GM23338 (cell line): ENCODE measurements around the gene FRY. TPM values are rescaled to one million over a fixed set of nuclear protein-coding genes. Genes with fewer than 3 reads are reported as not detected.

Experiments
- ATAC-seq: fragments of 200-7000 bp; cut with Tn5 transposase; 3 replicates; pipeline ENCODE4 v1.9.1; 2020
- DNase-seq: peaks from one replicate; pipeline ENCODE4 v3.0.0-alpha.2; 2015; ENCODE audit warnings: low spot score
- H2AFZ ChIP-seq: fragments of 200-600 bp; sonication (generic); 2 replicates; pipeline ENCODE4 v1.8.0; 2016; ENCODE audit warnings: antibody characterized with exemption, mild to moderate bottlenecking, moderate library complexity
- H3F3A ChIP-seq: fragments of 200-600 bp; sonication (generic); replicated peaks from 2 replicates; pipeline ENCODE4 v1.8.0; 2017; ENCODE audit warnings: antibody characterized with exemption, mixed run types, low read depth
- H3K27ac ChIP-seq: fragments of 200-600 bp; sonication (generic); 2 replicates; pipeline ENCODE4 v1.6.1; 2016; ENCODE audit warnings: low read depth
- H3K27me3 ChIP-seq: fragments of 200-600 bp; sonication (generic); 2 replicates; pipeline ENCODE4 v1.8.0; 2016; ENCODE audit warnings: mild to moderate bottlenecking, mixed run types, moderate library complexity; ENCODE audit not compliant: insufficient read depth
- H3K36me3 ChIP-seq: fragments of 200-600 bp; sonication (generic); 2 replicates; pipeline ENCODE4 v1.8.0; 2016; ENCODE audit warnings: mild to moderate bottlenecking; ENCODE audit not compliant: insufficient read depth
- H3K4me1 ChIP-seq: fragments of 200-600 bp; sonication (generic); 2 replicates; pipeline ENCODE4 v1.8.0; 2016; ENCODE audit warnings: mild to moderate bottlenecking, moderate library complexity; ENCODE audit not compliant: insufficient read depth
- H3K4me2 ChIP-seq: fragments of 200-600 bp; sonication (generic); 2 replicates; pipeline ENCODE4 v1.7.1; 2017; ENCODE audit warnings: mixed run types
- H3K4me3 ChIP-seq: fragments of 200-600 bp; sonication (generic); 2 replicates; pipeline ENCODE4 v1.6.1; 2016; ENCODE audit warnings: mixed run types
- H3K79me2 ChIP-seq: fragments of 200-600 bp; sonication (generic); replicated peaks from 2 replicates; pipeline ENCODE4 v1.8.0; 2017; ENCODE audit warnings: mild to moderate bottlenecking; ENCODE audit not compliant: insufficient read depth
- H3K9me2 ChIP-seq: fragments of 200-600 bp; sonication (generic); 2 replicates; pipeline ENCODE4 v1.8.0; 2017; ENCODE audit not compliant: insufficient read depth
- H4K20me1 ChIP-seq: fragments of 200-600 bp; sonication (generic); replicated peaks from 2 replicates; pipeline ENCODE4 v1.8.0; 2017; ENCODE audit warnings: mild to moderate bottlenecking; ENCODE audit not compliant: insufficient read depth
- H3K27ac Mint-ChIP-seq: 2 replicates; pipeline ENCODE4 v1.8.0; 2020; ENCODE audit warnings: inconsistent platforms, mild to moderate bottlenecking, moderate library complexity, mixed read lengths
- H3K27me3 Mint-ChIP-seq: 3 replicates; pipeline ENCODE4 v1.8.0; 2022; ENCODE audit warnings: low read depth, mild to moderate bottlenecking, moderate library complexity, mixed read lengths, inconsistent platforms; ENCODE audit not compliant: insufficient read depth, poor library complexity
- H3K36me3 Mint-ChIP-seq: 3 replicates; pipeline ENCODE4 v1.8.0; 2021; ENCODE audit warnings: low read depth, mild to moderate bottlenecking, inconsistent platforms, moderate library complexity, mixed read lengths
- H3K4me1 Mint-ChIP-seq: 3 replicates; pipeline ENCODE4 v1.8.0; 2020; ENCODE audit warnings: mild to moderate bottlenecking, inconsistent platforms, mixed read lengths
- H3K4me3 Mint-ChIP-seq: 3 replicates; pipeline ENCODE4 v1.8.0; 2021; ENCODE audit warnings: moderate library complexity, mild to moderate bottlenecking, inconsistent platforms, mixed read lengths
- H3K9me3 Mint-ChIP-seq: 3 replicates; pipeline ENCODE4 v1.8.0; 2020; ENCODE audit warnings: moderate library complexity, mild to moderate bottlenecking, inconsistent platforms, mixed read lengths
- CREB1 ChIP-seq: fragments of 250-450 bp; sonication (Bioruptor Pico); IDR thresholded peaks from 2 replicates; pipeline ENCODE4 v1.5.0; 2020; ENCODE audit warnings: low read depth, mild to moderate bottlenecking, moderate library complexity
- CTCF ChIP-seq, 2 experiments: fragments of 200-600 bp in 1 of 2; sonication (generic) in 1 of 2; conservative IDR thresholded peaks; 2 replicates each; pipeline versions ENCODE4 v1.5.1 to v1.6.1; 2016 to 2017; ENCODE audit warnings: antibody characterized with exemption in 2 of 2, low read depth in 2 of 2, mild to moderate bottlenecking in 2 of 2, moderate library complexity in 1 of 2
- ETS1 ChIP-seq: IDR thresholded peaks from 2 replicates; pipeline ENCODE4 v1.6.1; 2016; ENCODE audit warnings: antibody characterized with exemption
- EZH2 ChIP-seq: fragments of 200-600 bp; sonication (generic); IDR thresholded peaks from one replicate; pipeline ENCODE4 v1.8.0; 2017; ENCODE audit warnings: antibody characterized with exemption, mild to moderate bottlenecking, low read depth; ENCODE audit not compliant: unreplicated experiment
- EZH2phosphoT487 ChIP-seq: fragments of 200-600 bp; sonication (generic); IDR thresholded peaks from one replicate; pipeline ENCODE4 v1.8.1; 2018; ENCODE audit warnings: antibody characterized with exemption; ENCODE audit not compliant: unreplicated experiment
- NANOG ChIP-seq: IDR thresholded peaks from 2 replicates; pipeline ENCODE4 v1.6.1; 2016; ENCODE audit warnings: antibody characterized with exemption, borderline replicate concordance
- STAT1 ChIP-seq: IDR thresholded peaks from one replicate; pipeline ENCODE4 v1.6.1; 2016; ENCODE audit warnings: antibody characterized with exemption; ENCODE audit not compliant: unreplicated experiment
- ZNF114 ChIP-seq: fragments of 250-450 bp; sonication (Bioruptor Pico); IDR thresholded peaks from 2 replicates; pipeline ENCODE4 v1.5.0; 2020; ENCODE audit warnings: mild to moderate bottlenecking, moderate library complexity
- polyA plus RNA-seq: library from polyadenylated mRNA; unstranded; fragments of >200 nt; fragmentation: Nextera tagmentation; extraction: Ambion mirVana; gene quantifications from 2 replicates; pipeline ENCODE4 v1.2.1, GENCODE V29; 2016
- total RNA-seq: library from RNA; depleted of rRNA; stranded (reverse); fragments of >200 nt; shearing (Covaris generic); gene quantifications from 2 replicates; pipeline ENCODE4 v1.2.3, GENCODE V29; 2014
- TF ChIP-seq, protein P1 (sequence below): IDR thresholded peaks from one replicate; pipeline ENCODE4 v1.6.1; 2018; ENCODE audit warnings: antibody characterized with exemption; ENCODE audit not compliant: unreplicated experiment

The FRY gene
- total and polyA plus RNA-seq, 2 experiments from 2014 or later, result 2.4 to 10.1 TPM

- ATAC-seq, result no peak
- H3K9me2 ChIP-seq, result 0 out of 2 replicates have a peak, but pooled peaks cover 5% of the 10 kb centered on the region
- no peaks in the 10 kb centered on the region for H4K20me1 ChIP-seq
- no peak overlapping the region for H3K4me3 ChIP-seq
- no peak for DNase-seq
- no peaks in the 10 kb centered on the region for H3K27me3 ChIP-seq
- H3K79me2 ChIP-seq, result no peaks in the 10 kb centered on the region
- Mint-ChIP-seq H3K9me3 (no peaks in the 10 kb centered on the region), H3K4me1 (peaks cover 16% of the 10 kb centered on the region), H3K27me3 (peaks cover 1% of the 10 kb centered on the region), H3K27ac (no peak overlapping the region), H3K4me3 (no peak overlapping the region), H3K36me3 (no peaks in the 10 kb centered on the region)
- H3K27ac ChIP-seq, result no peak overlapping the region
- no peak overlapping the region for H2AFZ ChIP-seq
- peaks cover 2% of the 10 kb centered on the region for H3K4me1 ChIP-seq
- TF ChIP-seq STAT1 (no peak), NANOG (no peak), EZH2 (no peak), ZNF114 (CRISPR knock-in tag) (no peak), ETS1 (no peak), CTCF (conservative IDR thresholded peaks at IDR 0.05; ENCODE audit: low read depth in 2 of 2) (no peak), CREB1 (CRISPR knock-in tag) (no peak), EZH2phosphoT487 (no peak)
- TF ChIP-seq, protein P1, sequence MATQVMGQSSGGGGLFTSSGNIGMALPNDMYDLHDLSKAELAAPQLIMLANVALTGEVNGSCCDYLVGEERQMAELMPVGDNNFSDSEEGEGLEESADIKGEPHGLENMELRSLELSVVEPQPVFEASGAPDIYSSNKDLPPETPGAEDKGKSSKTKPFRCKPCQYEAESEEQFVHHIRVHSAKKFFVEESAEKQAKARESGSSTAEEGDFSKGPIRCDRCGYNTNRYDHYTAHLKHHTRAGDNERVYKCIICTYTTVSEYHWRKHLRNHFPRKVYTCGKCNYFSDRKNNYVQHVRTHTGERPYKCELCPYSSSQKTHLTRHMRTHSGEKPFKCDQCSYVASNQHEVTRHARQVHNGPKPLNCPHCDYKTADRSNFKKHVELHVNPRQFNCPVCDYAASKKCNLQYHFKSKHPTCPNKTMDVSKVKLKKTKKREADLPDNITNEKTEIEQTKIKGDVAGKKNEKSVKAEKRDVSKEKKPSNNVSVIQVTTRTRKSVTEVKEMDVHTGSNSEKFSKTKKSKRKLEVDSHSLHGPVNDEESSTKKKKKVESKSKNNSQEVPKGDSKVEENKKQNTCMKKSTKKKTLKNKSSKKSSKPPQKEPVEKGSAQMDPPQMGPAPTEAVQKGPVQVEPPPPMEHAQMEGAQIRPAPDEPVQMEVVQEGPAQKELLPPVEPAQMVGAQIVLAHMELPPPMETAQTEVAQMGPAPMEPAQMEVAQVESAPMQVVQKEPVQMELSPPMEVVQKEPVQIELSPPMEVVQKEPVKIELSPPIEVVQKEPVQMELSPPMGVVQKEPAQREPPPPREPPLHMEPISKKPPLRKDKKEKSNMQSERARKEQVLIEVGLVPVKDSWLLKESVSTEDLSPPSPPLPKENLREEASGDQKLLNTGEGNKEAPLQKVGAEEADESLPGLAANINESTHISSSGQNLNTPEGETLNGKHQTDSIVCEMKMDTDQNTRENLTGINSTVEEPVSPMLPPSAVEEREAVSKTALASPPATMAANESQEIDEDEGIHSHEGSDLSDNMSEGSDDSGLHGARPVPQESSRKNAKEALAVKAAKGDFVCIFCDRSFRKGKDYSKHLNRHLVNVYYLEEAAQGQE, result no peak
- no peaks in the 10 kb centered on the region for H3F3A ChIP-seq
- no peak overlapping the region for H3K4me2 ChIP-seq
- no peaks in the 10 kb centered on the region for H3K36me3 ChIP-seq
These were observed 170.2 kb downstream of the FRY start for GRCh38 chr13:32201809-32202208.

DNA sequence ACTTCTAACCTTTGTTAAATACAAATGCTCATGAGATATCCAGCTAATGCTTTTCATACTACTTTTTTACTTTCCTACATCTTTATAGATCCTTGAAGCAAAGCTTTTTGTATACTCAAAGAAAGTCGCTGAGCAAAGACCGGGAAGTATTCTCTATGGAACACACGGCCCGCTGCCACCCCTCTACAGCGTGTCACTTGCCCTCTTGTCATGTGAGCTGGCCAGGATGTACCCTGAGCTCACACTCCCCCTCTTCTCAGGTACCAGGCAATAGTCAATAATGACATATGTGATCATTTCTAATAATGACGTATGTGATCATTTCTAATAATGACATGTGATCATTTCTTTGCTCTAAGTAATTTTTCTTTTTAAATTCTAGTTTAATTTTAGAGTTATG, 170.7 kb downstream of the FRY start:
- H3K9me2 ChIP-seq, result 0 out of 2 replicates have a peak, but pooled peaks cover 5% of the 10 kb centered on the region
- no peak overlapping the region for H2AFZ ChIP-seq
- no peak overlapping the region for H3K4me3 Mint-ChIP-seq
- peaks cover 20% of the 10 kb centered on the region for H3K4me1 Mint-ChIP-seq
- H3K27me3 ChIP-seq, result no peaks in the 10 kb centered on the region
- no peak for DNase-seq
- no peaks in the 10 kb centered on the region for H3K36me3 Mint-ChIP-seq
- no peaks in the 10 kb centered on the region for H3K36me3 ChIP-seq
- H3K4me1 ChIP-seq, result peaks cover 6% of the 10 kb centered on the region
- H3K27me3 Mint-ChIP-seq, result peaks cover 1% of the 10 kb centered on the region
- H3K27ac ChIP-seq, result no peak overlapping the region
- ATAC-seq, result no peak
- no peaks in the 10 kb centered on the region for H3K79me2 ChIP-seq
- H3F3A ChIP-seq, result no peaks in the 10 kb centered on the region
- no peak overlapping the region for H3K4me2 ChIP-seq
- H3K27ac Mint-ChIP-seq, result no peak overlapping the region
- H3K9me3 Mint-ChIP-seq, result no peaks in the 10 kb centered on the region
- no peak overlapping the region for H3K4me3 ChIP-seq
- no peaks in the 10 kb centered on the region for H4K20me1 ChIP-seq
- TF ChIP-seq EZH2 (no peak), CREB1 (CRISPR knock-in tag) (no peak), STAT1 (no peak)
